Transverse colon (tissue), 4 donors: ENCODE results near the gene KMT2A. TPM values are rescaled to one million over a fixed set of nuclear protein-coding genes. Genes with fewer than 3 reads are reported as not detected.

Experiments
- DNase-seq: peaks from one replicate; pipeline ENCODE4 v3.0.0-alpha.2; 2019
- H3K27ac ChIP-seq, 4 donors: fragments of 200-600 bp; sonication (generic); 2 replicates each; pipeline ENCODE4 v1.5.1; 2016 to 2018; ENCODE audit warnings: inconsistent platforms in 4 of 4
- H3K27me3 ChIP-seq: fragments of 200-600 bp; sonication (generic); 2 replicates; pipeline ENCODE4 v1.5.1; 2017; ENCODE audit warnings: inconsistent platforms
- H3K36me3 ChIP-seq, 4 donors: fragments of 200-600 bp; sonication (generic); 2 replicates each; pipeline ENCODE4 v1.5.1; 2017 to 2019; ENCODE audit warnings: inconsistent platforms in 4 of 4
- H3K4me1 ChIP-seq, 4 donors: fragments of 200-600 bp; sonication (generic); 2 replicates each; pipeline ENCODE4 v1.5.1; 2017 to 2020; ENCODE audit warnings: inconsistent platforms in 4 of 4
- H3K4me3 ChIP-seq, 4 donors: fragments of 200-600 bp; sonication (generic); 1 replicate in 1 of 4; 2 replicates in 3 of 4; pipeline versions ENCODE4 v1.5.1 to v1.6.1; 2017 to 2019; ENCODE audit warnings: inconsistent platforms in 4 of 4
- H3K9me3 ChIP-seq, 2 donors: fragments of 200-600 bp; sonication (generic); 2 replicates each; pipeline ENCODE4 v1.5.1; 2017 to 2019; ENCODE audit warnings: inconsistent platforms in 2 of 2
- CTCF ChIP-seq, 5 experiments: fragments of 200-600 bp in 3 of 5; fragments of 450-650 bp in 2 of 5; sonication (generic) in 3 of 5; IDR thresholded peaks; 1 replicate in 2 of 5; 2 replicates in 3 of 5; pipeline ENCODE4 v1.5.1; 2016 to 2017; ENCODE audit warnings: antibody characterized with exemption in 5 of 5, inconsistent platforms in 3 of 5, mild to moderate bottlenecking in 2 of 5, moderate library complexity in 1 of 5
- EP300 ChIP-seq: sonication (generic); formaldehyde crosslinking; IDR thresholded peaks from one replicate; pipeline ENCODE4 v1.6.1; 2017; ENCODE audit warnings: antibody characterized with exemption, low read depth
- POLR2A ChIP-seq: fragments of 450-650 bp; IDR thresholded peaks from one replicate; pipeline ENCODE4 v1.6.1; 2016; ENCODE audit warnings: antibody characterized with exemption, mild to moderate bottlenecking, moderate library complexity
- POLR2AphosphoS5 ChIP-seq, 3 donors: sonication (generic); formaldehyde crosslinking; IDR thresholded peaks; one replicate each; pipeline ENCODE4 v1.6.1; 2016; ENCODE audit warnings: antibody characterized with exemption in 3 of 3
- WGBS, 2 donors: methylation state at CpG; one replicate each; pipeline ENCODE4 v1.1.5; 2018; ENCODE audit warnings: low coverage in 1 of 2; 5-methylcytosine and 5-hydroxymethylcytosine counted together
- in situ Hi-C, 4 donors: fragments of 200-750 bp; cut with MboI; loops; one replicate each; pipeline versions ENCODE4 v1.15.0 to v1.15.1; 2017; ENCODE audit warnings: low sequenced_read_pairs in 3 of 4, low pct_ligation_motif_present in 1 of 4, low pct_unique_long_range_greater_than_20kb in 1 of 4
- intact Hi-C: fragments of 100-400 bp; cut with DNase I; formaldehyde crosslinking; loops from one replicate; pipeline ENCODE4 v1.15.1; 2023; ENCODE audit warnings: low total_unique reads
- total RNA-seq, 4 donors: library from RNA; depleted of rRNA; stranded (reverse); fragments of >200 nt; gene quantifications; one replicate each; pipeline ENCODE4 v1.1.0, GENCODE V29; 2016

Gene KMT2A
- total RNA-seq, 4 donors from 2014 or later: 51.1 to 120 (median 75.5) TPM

GRCh38 chr11:118437208-118438125 lies 1.2 kb downstream of the KMT2A start:
- TF ChIP-seq POLR2AphosphoS5 (IDR thresholded peaks at IDR 0.05) (peak in 1 of 3 donors; percentile 16), EP300 (no peak), CTCF (IDR thresholded peaks at IDR 0.05) (no peak)
- Histone ChIP-seq H3K4me3 (peak overlapping the region; percentile 93 to 99 (median 96)), H3K36me3 (no peaks in the 10 kb centered on the region), H3K4me1 (peaks cover 8 to 63% (median 43%) of the 10 kb centered on the region in 4 donors), H3K27ac (peak overlapping the region; percentile 94 to 96 (median 94)), H3K27me3 (no peaks in the 10 kb centered on the region), H3K9me3 (no peaks in the 10 kb centered on the region)
- 0% methylated on average over 10 to 28 of the region's 28 CpGs for WGBS, 2 donors
- intact Hi-C loops (loop anchor here (5.0 kb wide), 1 partner anchor 35 kb away; the partner anchor contains the start of gene ATP5MG), in situ Hi-C loops (no loop called here)
- peak; percentile 47 for DNase-seq

GRCh38 chr11:118438314-118438931 lies 2.1 kb downstream of the KMT2A start:
- Histone ChIP-seq H3K27me3 (no peaks in the 10 kb centered on the region), H3K4me1 (peaks cover 8 to 73% (median 52%) of the 10 kb centered on the region in 4 donors), H3K4me3 (peak overlapping the region; percentile 93 to 99 (median 96)), H3K9me3 (no peaks in the 10 kb centered on the region), H3K36me3 (no peaks in the 10 kb centered on the region), H3K27ac (peak overlapping the region; percentile 94 to 96 (median 94))
- peak; percentile 48 for DNase-seq
- TF ChIP-seq POLR2AphosphoS5 (IDR thresholded peaks at IDR 0.05): no peak
- peak; percentile 17 for TF ChIP-seq POLR2A
- in situ Hi-C loops (no loop called here), intact Hi-C loops (loop anchor here (5.0 kb wide), 1 partner anchor 36 kb away; the partner anchor contains the start of gene ATP5MG)
- WGBS, 2 donors: 1 to 3% methylated on average over 5 to 14 of the region's 14 CpGs

GRCh38 chr11:118439646-118440045 lies 3.4 kb downstream of the KMT2A start:
- no peak overlapping the region for H3K27ac ChIP-seq
- no peak for TF ChIP-seq POLR2A
- no peak for TF ChIP-seq EP300
- TF ChIP-seq CTCF (IDR thresholded peaks at IDR 0.05): no peak
- no peak for TF ChIP-seq POLR2AphosphoS5 (IDR thresholded peaks at IDR 0.05)
- in situ Hi-C loops: no loop called here
- H3K9me3 ChIP-seq: no peaks in the 10 kb centered on the region
- H3K4me3 ChIP-seq: no peak overlapping the region
- H3K36me3 ChIP-seq: no peaks in the 10 kb centered on the region
- H3K27me3 ChIP-seq: no peaks in the 10 kb centered on the region
- intact Hi-C loops: loop anchor here (5.0 kb wide), 1 partner anchor 37 kb away; the partner anchor contains the start of gene ATP5MG
- DNase-seq: no peak
- H3K4me1 ChIP-seq: peaks cover 15 to 76% (median 56%) of the 10 kb centered on the region in 4 donors

- no peak for DNase-seq
- WGBS, 2 donors: 36 to 50% methylated on average over 1 to 3 of the region's 3 CpGs
- H3K36me3 ChIP-seq: no peaks in the 10 kb centered on the region
- in situ Hi-C loops (no loop called here), intact Hi-C loops (no loop called here)
- no peak overlapping the region for H3K27ac ChIP-seq
- TF ChIP-seq POLR2A (no peak), POLR2AphosphoS5 (IDR thresholded peaks at IDR 0.05) (no peak), CTCF (IDR thresholded peaks at IDR 0.05) (no peak), EP300 (no peak)
- no peaks in the 10 kb centered on the region for H3K27me3 ChIP-seq
- no peaks in the 10 kb centered on the region for H3K9me3 ChIP-seq
- no peak overlapping the region for H3K4me3 ChIP-seq
- H3K4me1 ChIP-seq: peaks cover 15 to 80% (median 53%) of the 10 kb centered on the region in 4 donors
These were observed 5.5 kb downstream of the KMT2A start for GRCh38 chr11:118441770-118442275.
